GM12878 (cell line): ENCODE measurements around the gene YPEL3.

Experiments
- CBFB ChIP-seq: IDR thresholded peaks from 2 replicates; pipeline ENCODE4 v1.6.1; 2016; ENCODE audit warnings: antibody characterized with exemption, low read depth
- RUNX3 ChIP-seq: IDR thresholded peaks from 2 replicates; pipeline ENCODE4 v1.6.1; 2012; ENCODE audit warnings: low read length, inconsistent platforms
- ZBTB11 ChIP-seq: fragments of 450-650 bp; formaldehyde crosslinking; IDR thresholded peaks from 2 replicates; pipeline ENCODE4 v1.5.0; 2022; ENCODE audit warnings: mild to moderate bottlenecking, missing genetic modification characterization

DNA sequence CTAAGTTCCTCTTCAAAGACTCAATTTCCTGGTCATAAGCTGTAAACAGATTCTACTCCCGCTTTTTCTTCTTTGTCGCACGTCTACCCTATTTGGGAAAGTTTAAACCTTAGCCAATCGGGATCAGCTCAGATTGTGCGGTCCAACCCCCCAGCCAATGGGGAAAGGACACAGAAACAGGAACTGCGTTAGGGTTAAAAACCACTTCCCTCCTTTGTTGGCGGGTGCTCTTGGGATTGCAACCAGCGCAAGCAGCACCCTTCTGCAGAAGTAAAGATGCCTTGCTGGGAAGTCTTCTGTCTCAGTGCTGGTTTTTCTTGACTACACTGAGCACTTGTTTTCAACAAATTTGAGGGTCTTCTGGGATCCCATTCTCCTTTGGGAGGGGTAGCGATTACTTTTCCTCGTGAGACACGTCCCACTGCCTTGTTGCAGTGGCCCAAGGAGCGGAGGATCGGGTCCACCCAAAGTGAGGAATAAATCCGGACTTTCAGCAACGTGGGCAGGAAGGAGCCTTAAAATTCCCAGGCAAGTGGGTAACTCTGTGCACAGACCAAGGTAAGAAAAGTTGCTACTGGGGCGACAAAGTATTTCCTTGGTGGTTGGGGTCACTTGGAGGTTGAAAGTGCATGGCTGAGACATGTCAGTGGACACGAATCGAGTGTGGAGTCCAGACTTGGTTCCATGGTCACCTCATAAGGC lies 1.0 kb upstream of the YPEL3 start:
- TF ChIP-seq RUNX3 (no peak), CBFB (no peak), ZBTB11 (no peak)
